GM19328 (cell line): Measurements from ENCODE around the gene UGT1A1.

Experiments
- ATAC-seq: cut with Tn5 transposase; IDR thresholded peaks from one replicate; pipeline ENCODE4 v1.9.1; 2021; ENCODE audit warnings: mild to moderate bottlenecking, moderate library complexity; ENCODE audit not compliant: unreplicated experiment

Gene UGT1A1

DNA sequence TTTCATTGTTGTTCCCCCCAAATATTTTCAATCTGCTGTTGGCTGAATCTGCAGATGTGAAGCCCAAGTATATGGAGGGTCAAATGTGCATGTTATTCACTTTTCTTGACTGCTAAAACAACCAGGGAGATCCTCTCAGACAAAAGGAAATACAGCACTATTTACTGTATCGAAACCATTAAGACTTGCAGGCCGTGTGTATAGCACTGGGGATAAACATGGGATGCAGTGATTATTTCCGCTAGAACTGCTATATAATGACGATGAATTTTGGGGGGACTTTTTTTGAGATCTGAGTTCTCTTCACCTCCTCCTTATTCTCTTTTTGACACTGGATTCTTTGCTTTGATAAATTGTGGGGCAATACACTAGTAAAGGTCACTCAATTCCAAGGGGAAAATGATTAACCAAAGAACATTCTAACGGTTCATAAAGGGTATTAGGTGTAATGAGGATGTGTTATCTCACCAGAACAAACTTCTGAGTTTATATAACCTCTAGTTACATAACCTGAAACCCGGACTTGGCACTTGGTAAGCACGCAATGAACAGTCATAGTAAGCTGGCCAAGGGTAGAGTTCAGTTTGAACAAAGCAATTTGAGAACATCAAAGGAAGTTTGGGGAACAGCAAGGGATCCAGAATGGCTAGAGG lies 3.5 kb upstream of the UGT1A1 start:
- ATAC-seq: no peak

DNA sequence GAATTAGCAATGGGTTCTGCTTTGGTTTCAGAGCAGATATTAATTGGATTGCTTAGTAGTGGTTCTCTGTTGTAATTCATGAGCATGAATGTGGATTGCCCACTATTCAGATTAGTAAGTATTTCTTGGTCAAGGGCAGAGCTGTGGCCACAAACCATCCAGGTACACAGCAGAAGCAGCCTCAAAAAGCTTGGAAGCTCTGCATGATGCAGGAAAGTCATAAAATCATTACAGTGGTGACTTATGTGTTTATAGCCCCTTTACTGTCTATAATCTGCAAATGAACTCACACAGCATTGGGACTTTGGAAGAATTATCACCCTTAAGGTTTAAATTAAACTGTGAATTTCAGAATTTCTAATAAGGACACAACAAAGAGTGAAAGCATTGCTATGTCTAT lies 1.9 kb upstream of the UGT1A1 start:
- ATAC-seq: no peak

DNA sequence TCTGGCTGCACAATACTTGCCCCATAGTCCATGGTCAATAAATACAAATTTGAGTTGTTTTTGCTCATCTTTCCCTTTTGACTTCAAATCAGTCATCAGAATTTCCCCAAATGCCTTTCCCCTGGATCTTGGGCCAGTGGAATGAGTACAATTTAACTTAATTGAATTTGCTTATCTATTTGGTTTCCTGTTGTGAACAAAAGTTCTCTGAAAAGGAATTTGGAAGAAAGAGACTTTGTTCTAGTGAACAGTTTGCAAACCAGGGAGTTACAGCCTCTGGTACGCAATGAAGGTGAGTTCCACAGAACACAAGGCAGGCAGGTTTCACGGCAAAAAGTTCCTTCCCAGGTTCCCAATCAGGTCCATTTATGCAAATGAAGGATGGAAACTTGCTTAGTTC lies 1.2 kb upstream of the UGT1A1 start:
- ATAC-seq: no peak

DNA sequence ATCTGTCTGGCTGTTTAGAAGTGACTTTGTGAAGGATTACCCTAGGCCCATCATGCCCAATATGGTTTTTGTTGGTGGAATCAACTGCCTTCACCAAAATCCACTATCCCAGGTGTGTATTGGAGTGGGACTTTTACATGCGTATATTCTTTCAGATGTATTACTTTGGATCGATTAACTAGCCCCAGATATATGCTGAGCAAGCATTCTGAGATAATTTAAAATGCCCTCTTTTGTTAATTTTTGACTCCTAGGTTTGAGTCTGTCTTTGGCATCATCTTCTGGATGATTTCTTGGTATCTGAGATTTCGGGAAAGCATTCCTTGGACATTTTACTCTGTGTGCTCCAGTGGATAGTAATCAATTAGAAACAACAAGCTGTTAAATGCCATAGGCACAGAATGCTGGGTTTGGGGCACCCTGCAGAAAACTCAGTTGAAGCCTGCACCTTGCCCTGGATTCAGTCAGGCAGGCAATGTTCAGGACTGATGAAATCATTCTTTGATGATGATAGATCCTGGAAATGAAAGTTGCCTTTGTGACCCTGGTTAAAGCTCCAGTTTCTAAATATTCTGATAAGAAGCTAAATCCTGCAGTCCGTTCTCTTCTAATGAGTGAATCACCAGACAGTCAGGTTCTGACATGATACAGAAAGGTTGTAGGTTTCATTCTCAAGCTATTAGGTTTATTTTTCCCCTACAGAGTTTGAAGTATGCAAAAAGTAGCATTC lies 1.1 kb downstream of the UGT1A1 start:
- ATAC-seq: no peak

DNA sequence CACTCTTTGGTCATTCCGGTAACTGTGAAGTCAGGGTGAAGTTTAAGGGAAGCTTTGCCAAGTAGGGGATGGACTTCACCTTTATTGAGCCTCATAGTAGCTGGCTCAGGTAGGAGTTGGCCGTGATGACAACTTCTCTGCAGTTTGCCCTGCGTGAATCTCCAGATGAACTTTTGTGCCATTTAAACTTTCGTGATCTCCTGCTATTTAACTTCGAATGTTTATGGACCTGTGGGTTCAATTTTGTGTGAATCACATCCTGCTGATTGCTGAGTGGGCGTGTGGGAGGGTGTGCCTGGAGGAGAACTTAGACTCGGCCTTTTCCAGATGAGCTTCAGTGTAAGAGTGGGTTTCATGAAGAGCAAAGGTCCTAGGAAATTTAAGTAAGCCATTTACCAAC lies 4.2 kb downstream of the UGT1A1 start:
- ATAC-seq: no peak

DNA sequence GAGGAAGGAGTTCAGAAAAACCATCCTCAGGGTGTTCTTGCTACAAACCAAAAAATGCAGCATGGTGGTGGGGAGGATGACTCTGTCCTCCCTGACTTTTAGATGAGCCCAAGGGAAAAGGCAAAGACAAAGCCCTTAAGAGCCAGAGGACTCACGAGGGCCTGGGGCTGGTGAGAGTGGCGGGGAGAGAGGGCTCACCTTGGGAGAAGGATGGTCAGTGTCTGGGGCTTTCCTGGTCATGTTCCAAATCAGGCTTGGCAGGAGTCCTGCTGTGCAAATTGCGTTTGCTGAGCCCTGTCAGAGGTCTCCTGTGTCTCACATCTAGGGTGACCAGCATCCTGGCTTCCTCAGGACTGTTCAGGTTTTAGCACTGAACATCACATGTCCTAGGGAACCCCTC lies 4.7 kb downstream of the UGT1A1 start:
- no peak for ATAC-seq

DNA sequence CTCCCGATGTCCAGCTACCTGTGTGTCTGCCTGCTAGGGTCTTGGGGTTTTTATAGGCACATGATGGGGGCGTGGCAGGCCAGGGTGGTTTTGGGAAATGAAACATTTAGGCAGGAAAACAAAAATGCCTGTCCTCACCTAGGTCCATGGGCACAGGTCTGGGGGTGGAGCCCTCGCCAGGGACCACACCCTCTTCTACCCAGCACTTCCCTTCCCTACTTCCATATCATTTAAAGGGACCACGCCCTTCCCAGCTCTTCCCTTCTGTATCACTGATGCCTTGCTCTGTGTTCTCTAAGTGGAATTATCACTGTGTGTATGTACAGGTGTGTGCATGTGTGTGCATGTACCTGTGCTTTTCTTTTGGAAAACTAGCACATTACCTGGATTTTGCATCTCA lies 6.3 kb downstream of the UGT1A1 start:
- no peak for ATAC-seq

DNA sequence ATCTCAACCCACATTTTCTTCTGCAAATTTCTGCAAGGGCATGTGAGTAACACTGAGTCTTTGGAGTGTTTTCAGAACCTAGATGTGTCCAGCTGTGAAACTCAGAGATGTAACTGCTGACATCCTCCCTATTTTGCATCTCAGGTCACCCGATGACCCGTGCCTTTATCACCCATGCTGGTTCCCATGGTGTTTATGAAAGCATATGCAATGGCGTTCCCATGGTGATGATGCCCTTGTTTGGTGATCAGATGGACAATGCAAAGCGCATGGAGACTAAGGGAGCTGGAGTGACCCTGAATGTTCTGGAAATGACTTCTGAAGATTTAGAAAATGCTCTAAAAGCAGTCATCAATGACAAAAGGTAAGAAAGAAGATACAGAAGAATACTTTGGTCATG lies 8.0 kb downstream of the UGT1A1 start:
- ATAC-seq: no peak

DNA sequence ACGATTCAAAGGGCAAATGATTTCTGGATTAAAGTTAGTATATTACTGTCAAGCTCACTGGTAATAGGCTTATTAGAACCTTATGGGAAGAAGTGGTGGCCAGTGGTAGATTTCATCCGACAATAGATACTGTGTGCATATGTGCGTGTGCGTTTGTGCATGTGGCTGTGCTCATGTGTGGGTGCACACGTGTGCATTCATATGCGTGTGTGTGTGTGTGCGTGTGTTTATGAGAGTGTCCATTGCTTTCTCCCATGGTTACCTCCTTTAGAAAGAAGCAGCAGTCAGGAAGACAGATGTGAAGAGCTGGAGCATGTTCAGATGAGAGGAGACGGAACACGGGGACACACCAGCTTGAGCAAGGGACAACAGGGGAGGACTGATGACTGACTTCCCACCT lies 9.2 kb downstream of the UGT1A1 start:
- no peak for ATAC-seq

DNA sequence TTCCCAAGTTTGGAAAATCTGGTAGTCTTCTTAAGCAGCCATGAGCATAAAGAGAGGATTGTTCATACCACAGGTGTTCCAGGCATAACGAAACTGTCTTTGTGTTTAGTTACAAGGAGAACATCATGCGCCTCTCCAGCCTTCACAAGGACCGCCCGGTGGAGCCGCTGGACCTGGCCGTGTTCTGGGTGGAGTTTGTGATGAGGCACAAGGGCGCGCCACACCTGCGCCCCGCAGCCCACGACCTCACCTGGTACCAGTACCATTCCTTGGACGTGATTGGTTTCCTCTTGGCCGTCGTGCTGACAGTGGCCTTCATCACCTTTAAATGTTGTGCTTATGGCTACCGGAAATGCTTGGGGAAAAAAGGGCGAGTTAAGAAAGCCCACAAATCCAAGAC lies 12.1 kb downstream of the UGT1A1 start:
- no peak for ATAC-seq

DNA sequence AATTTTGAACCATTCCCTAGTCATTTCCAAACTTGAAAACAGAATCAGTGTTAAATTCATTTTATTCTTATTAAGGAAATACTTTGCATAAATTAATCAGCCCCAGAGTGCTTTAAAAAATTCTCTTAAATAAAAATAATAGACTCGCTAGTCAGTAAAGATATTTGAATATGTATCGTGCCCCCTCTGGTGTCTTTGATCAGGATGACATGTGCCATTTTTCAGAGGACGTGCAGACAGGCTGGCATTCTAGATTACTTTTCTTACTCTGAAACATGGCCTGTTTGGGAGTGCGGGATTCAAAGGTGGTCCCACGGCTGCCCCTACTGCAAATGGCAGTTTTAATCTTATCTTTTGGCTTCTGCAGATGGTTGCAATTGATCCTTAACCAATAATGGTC lies 12.5 kb downstream of the UGT1A1 start:
- no peak for ATAC-seq

DNA sequence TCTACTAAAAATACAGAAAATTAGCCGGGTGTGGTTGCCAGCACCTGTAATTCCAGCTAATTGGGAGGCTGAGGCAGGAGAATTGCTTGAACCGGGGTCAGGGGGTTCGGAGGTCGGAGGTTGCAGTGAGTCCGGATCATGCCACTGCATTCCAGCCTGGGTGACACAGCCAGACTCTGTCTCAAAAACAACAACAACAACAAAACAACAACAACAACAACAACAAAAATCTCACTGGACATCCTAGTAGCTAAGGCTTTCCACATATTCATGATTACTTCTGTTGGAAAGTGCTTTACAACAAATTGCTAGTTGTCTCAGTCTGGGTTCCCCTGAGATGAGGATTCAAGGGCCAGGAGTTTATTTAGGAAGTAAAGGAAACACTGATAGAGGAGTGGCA lies 13.8 kb downstream of the UGT1A1 start:
- ATAC-seq: no peak

DNA sequence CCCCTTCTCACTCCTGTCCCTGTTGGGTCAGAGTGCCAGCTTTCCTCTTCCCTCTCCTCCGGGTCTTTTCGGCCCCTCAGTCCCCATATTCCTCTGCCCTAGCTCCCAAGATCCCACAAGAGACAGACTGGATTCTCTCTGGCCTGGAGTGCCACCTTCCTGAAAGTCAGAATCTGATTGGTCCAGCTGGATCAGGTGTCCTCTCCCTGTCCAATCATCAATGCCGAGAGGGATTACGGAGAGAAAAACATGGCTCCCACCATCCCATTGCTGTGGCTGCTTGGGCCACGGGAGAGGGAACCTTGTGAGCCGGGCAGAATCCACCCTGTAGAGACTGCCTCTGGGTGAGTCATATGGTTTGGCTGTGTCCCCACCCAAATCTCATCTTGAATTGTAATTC lies 15.3 kb downstream of the UGT1A1 start:
- no peak for ATAC-seq

DNA sequence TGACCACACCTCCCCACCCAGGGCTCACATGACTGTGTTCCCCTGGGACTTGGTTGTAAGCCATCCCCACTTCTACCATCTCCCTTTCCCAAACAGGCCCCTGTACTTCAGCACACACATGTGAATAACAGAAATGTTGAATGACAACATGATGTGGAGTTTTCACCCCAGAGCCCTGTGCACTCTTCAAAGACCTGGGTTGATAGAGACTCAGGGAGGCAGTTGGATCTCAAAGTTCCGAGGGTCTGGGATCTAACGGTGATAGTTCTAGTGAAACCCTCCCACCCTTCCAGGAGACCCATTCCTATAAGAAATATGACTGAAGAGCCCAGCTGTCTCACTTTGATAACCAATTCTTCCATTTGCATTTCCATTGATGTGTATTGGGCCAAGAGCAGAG lies 18.0 kb downstream of the UGT1A1 start, which contains the start of gene MROH2A:
MROH2A (plus strand) TSS at position 301 of the 400 bp plus-strand sequence. CDS start 1,029 bp downstream, outside the sequence.
- no peak for ATAC-seq

DNA sequence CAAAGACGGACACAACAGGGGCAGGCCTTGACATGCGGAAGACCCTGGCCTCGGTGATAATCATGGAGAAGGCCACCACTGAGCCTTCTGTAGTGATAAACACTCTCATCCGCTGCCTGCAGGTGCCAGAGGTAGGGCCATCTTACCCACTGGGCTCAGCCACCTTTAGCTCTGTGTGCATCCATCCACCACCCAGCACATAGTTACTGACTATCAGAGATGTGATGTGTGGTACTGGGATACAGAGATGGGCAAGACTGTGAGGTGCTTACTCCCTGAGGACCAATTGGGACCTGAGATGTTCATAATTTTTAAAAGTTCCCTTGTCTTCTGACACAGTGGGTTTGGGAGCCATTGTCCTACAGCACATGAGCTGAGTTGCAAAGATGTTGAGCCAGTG lies 19.7 kb downstream of the UGT1A1 start:
- ATAC-seq: no peak

DNA sequence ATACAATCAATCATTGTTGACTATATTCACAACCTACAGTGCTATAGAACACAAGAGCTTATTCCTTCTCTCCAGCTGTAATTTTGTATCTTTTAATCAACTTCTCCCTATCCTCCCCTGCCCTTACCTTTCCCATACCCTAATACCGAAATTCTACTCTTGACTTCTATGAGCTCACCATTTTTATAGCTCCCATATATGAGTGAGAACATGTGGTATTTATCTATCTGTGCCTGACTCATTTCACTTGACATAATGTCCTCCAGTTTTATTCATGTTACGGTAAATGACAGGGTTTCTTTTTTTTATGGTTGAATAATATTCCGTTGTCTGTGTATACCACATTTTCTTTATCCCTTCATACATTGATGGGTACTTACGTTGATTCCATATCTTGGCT lies 20.7 kb downstream of the UGT1A1 start:
- ATAC-seq: no peak

DNA sequence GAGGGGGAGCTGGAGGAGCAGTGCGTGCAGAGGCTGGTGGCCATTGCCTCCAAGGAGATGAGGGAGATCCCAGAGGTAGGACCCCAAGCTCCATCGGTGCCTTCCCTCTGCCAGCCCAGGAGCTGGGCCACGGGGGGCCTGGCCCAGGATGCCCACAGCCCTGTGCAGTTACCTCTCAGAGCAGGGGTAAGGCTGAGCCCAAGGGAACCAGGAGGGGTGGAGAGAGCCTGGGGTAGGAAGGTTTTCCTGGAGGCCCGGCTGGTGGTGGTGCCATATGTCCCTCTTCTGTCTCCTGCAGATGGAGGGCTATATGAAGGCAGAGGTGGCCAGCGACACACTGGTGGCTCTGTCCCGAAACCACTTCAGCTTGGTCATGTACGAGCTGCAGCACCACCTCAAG lies 29.5 kb downstream of the UGT1A1 start:
- ATAC-seq: no peak

DNA sequence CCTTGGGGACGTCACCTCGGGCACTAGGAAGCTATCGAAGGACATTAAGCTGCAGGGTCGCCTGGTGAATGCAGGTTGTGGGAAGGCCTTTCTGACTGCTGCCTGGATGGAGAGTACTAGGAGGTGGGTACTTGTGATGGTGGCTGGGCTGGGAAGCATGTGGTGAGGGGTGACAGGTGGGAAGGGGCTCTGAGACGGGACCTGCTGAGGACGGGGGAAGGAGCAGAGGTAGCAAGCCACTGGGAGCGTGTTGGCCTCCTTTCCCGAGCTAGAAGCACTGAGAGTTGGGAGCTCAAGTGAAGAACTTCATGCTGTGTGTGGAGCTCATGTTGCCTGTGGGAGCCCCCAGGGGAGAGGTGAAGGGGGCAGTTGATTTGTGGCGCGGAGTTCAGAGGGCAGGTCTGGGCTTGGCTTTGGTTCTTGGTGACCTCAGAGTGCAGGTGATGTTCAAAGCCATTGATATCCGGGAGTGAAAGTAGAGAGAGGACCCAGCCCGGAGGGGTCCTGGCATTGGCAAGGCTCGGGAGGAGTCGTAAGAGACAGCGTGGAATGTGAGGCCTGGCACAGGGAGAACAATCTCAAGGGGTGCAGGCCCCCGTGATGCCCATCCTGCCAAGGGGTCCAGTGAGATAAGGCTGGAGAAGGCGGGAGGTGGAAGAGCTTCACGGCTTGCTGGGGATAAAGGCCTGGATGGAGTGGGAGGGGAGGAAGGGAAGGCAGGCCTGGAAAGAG lies 31.2 kb downstream of the UGT1A1 start:
- ATAC-seq: no peak

DNA sequence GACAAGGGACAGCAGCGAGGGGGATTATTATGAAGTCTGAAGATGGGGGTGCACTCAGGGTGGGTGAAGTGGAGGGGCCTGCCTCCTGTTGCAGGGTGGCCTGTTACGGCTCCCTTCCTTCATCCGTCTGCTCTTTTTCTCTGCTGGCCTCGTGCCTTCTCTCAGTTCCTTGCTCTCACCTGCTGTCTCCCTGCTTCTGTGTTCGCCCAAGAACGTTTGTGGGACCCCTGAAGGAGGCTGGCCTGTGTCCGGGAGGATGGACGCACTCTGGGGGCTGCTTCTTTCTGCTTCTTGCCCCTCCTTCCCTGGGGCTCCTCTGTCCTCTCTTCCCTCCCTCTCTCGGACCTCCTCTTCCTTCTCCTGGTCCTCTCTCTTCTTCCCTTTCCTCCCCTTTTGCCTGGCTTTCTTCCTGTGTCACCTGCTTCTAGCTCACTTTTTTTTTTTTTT lies 31.8 kb downstream of the UGT1A1 start:
- no peak for ATAC-seq

DNA sequence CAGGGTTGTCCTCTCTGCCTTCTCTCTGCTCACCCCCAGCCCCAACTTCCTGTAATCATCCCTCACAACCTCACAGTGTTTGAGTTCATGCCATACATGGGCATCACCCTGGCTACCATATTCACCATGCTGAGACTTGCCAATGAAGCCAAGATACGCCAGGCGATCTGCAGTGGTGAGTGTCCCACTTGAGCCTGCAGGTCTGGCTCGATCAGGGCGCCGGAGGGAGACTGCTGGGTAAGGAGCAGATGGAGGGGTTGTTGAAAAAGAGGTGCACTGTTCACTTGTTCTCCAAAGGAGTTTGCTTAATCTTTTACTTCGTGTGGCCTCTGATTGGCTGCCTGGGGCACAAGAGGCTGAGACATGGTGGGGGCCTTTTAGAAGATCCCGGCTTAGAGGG lies 32.6 kb downstream of the UGT1A1 start:
- no peak for ATAC-seq

DNA sequence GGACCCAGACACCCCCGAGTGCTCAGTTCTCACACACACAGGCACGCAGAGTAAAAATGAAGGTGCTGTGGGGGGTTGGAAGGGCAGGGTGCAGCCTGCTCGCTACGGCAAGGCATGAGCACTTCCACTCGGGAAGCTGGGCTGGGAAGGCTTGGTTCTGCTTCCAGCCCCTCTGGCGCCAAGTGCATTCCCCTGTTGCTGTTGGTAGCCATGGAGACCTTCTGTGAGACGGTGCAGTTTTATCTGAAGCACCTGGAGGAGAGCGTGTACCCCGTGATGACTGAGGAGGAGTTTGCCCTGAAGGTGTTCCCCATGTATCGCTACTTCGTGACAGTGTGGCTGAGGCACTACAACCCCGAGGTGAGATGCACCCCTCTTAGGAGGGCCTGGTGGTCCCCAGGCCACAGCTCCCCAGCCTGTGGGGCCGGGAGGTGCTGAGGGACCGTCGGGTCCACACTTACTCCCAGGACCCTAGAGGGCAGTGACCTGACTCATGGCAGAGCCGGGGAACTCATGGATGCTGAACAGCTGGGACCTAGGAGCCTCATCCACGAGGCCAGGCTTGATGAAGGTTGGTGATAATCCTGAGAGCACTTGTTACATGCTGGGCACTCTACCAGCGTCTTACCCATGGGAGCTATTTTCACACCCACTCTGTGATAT lies 33.5 kb downstream of the UGT1A1 start:
- ATAC-seq: no peak
